HL-60/S4 (cell line): Measurements from ENCODE around the gene GPR132.

Experiments used
- in situ Hi-C: fragments of 300-500 bp; cut with MboI; formaldehyde crosslinking; loops from 2 replicates; pipeline ENCODE4 v1.14.3; 2022; ENCODE audit warnings: low sequenced_read_pairs

GPR132 gene

DNA sequence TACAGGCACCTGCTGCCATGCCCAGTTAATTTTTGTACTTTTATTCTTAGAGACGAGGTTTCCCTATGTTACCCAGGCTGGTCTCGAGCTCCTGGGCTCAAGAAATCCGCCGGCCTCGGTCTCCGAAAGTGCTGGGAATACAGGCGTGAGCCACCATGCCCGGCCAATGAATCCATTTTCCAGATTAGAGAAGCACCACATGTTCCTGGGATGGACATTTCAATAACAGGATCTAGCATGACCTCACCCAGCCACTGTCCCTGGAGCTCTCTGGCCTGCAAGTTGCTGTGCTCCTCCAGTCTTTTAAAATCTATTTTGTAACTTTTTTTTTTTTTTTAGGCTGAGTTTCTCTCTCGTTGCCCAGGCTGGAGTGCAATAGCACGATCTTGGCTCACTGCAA lies 2.2 kb downstream of the GPR132 start:
- in situ Hi-C loops = no loop called here

DNA sequence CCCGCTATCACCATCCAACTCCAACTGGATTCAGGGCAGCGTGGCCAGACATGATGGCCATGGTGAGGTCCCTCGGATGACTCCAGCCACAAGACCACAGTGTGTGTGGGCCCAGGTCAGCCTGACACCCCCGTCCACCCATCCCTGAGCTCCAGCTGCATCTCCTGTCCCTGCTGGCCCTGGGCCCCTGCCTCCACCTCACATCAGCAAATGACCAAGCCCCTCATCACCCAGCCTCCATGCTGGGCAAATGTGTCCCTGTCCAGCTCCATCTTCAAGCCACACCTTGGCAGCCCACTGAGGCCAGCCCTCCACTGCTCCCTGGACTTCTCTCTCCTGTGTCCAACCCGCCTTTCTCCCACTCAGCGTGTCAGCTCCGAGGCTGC lies 3.2 kb downstream of the GPR132 start:
- in situ Hi-C loops = no loop called here

DNA sequence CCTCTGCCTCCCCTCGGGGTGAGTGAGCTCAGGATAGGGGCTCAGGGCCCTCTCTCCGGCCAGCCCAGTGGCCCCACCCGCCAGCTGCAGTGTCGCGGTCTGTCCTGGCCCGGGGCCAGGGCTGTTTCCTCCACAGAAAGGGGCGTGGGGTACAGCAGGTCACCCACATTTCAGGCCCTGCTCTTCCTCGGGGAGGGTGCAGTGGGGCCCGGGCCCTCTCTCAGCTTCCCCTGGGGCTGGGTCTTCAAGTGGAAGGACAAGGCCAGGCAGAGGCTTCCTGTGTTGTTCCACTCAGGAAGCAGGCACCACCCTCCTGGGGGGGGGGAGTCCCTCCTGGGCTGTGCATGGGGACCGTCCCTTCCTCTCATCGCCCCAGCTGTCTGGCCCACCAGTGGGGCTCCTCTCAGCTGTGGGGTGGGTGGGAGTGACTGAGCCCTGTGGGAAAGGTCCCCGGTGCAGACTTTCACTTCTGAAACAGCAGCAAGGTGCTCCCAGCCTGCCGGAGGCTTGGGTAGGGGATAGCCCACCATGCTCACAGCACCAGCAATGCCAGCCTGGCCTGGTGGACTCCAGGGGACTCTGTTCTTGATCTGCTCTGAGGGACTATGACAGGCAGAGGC lies 3.7 kb downstream of the GPR132 start:
- in situ Hi-C loops = no loop called here

DNA sequence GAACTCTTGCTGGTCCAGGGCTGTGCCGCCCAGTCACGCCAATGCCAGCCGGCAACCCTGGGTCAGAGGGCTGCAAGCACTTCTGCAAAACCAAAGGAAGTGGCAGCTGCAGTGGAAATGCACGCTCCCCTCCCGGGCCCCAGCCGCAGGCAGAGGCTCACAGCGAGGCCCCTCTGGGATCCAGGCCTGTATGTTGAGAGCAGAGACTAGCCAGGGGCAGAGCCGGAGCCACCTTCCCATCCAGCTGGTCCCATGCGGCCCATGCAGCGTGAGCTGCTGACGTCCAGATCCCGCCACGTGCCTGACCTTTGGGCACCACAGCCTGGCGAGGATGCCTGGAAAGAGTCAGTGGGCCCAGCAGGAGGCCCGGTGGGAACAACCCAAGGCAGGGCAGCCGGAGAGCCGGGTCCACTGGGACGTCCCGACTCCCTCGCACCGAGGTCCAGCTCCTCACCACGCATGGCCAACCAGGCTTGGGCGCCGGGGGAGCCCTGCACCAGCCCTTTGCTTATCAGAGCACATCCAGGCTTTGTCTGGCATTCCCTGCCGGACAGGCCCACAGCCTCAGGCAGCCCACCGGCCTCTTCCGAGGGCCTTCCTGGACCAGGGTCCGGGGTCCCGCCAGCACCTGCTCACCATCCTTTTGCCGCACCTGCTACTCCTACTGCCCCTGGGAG lies 4.3 kb downstream of the GPR132 start:
- in situ Hi-C loops = no loop called here

DNA sequence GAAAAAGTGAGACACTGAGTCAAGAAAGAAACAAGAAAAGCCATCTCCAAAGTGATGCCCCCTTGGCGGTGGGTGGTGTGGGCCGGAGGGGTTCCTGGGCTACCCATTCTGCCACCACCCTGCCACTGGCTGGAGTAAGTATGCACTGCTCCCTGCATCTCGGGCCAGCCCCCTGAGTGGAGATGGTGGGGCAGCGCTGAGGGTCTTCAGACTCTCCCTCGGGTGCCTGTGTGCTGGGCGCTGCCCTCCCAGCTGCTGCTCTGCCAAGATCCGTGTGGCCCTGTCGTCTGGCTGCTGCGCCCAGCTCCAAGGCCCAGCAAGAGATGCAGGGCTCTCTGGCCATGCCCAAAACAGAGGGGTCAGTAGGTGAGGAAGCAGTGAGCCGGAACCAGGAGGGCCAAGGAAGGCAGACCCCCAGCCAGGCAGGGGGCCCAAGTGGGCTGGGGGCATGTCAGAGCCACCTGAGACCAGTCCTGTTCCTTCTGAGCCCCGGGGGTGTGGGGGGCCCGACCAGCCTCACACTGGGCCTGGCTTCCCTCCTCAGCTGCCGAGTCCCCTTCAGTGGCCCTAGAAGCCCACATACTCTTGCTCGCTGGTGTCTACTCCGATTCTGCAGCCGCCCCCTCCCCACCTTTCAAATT lies 5.2 kb downstream of the GPR132 start:
- in situ Hi-C loops = no loop called here

DNA sequence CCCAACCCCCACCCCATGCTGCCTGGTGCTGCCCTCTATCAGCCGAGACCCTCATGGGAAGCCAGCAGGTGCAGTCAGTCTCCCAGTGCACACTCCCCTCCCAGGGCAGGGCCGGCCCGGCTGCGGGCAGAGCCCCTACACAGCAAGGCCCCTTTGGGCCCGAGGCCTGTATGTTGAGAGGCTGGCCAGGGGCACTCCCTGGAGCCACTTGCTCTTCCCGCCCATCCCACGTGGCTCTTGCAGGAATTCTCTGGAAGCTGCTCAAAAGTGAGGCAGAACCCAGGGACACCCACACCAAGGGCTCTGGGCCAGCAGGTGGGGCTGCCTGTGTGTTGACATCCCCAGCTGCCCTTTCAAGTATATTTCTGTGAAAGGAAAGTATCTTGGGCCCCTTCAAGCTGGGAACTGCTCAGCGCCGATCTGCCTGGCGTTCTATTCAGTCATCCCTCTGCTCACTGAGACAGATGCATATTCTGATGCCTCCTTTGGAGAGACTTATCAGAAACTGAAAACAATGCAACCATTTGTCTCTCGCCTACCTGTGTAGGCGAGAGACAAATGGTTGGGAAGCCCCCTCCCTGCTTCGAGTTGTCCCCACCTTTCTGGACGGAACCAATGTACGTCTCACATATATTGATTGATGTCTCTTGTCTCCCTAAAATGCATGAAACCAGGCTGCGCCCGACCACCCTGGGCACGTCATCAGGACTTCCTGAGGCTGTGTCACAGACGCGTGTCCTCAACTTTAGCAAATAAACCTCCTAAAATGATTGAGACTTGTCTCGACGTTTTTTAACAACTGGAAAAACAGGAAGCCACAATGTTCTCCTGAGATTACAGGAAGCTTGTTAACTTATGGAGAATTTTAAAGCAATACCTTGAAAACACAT lies 6.0 kb downstream of the GPR132 start:
- in situ Hi-C loops = no loop called here

DNA sequence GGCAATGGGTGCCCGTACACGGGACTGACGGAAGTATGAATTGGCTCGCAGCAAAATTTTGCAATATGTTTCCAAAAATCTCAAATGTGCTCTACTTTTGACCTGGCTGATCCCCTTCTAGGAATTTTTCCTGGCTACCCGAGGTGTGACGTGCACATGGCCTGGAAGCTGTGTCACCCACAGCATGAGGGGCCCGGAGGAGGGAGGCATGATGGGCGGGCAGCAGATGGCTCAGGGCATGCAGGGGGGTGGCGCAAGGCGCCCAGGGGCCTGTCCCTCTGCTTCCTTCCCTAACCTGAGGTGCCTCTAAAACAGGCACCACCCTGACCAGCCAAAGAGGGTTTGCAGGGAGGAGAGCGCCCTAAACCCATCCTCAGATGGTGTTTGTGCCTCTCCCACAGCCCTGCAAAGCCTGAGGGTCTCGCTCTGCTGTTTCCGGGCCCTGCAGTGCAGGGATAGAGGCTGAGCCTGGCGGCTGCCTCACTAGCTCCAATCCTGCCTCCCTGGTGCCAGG lies 6.7 kb downstream of the GPR132 start:
- in situ Hi-C loops = no loop called here

DNA sequence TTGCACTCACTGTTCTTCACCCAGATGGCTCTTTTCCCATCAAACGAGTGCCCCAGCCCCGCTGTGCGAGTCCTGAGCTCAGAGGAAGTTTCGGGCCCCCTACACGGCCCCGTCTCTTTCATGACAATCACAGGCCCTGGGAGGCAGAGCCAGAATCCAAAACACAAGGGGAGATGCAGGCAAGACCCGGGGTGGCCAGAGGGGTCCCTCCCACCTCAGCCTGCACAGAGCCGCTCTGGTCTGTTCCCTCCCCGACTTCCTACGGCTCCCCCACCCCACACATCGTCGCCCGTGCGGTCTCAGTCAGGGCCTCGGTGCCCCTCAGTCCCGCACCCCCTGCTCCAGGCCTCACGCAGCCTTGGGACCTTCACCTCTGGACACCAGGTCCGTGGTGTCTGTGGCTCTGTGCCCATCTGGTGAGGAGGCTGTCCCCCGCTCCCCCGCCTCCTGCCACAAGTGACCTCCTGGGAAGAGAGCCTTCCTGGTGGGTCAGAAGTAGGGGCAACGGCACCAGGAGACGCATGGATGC lies 8.9 kb downstream of the GPR132 start:
- in situ Hi-C loops = no loop called here

DNA sequence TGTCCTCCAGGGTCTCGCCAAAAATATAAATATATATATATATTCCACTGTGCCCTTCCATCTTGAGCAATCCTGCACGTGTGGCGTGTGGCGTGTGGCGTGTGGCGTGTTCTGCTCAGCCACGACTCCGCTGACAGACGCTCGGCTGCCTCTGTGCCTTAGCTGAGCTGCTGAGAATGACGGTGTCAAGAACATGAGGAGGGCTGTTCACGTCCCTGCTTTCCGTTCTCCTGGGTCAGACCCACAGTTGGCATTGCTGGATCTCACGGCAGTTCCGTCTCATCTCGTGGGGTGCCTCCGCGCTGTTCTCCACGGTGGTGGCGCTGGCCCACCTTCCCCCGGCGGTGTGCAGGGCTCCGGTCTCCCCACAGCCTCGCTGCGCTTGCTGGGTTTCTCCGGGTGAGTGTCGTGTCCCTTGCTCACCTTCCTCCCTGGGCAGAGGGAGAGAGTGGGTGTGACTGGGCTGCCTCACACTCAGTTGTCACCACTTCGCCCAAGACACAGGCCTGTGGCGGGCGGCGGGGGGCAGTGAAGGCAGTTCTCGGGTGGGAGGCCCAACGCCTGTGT lies 9.4 kb downstream of the GPR132 start:
- in situ Hi-C loops = no loop called here

DNA sequence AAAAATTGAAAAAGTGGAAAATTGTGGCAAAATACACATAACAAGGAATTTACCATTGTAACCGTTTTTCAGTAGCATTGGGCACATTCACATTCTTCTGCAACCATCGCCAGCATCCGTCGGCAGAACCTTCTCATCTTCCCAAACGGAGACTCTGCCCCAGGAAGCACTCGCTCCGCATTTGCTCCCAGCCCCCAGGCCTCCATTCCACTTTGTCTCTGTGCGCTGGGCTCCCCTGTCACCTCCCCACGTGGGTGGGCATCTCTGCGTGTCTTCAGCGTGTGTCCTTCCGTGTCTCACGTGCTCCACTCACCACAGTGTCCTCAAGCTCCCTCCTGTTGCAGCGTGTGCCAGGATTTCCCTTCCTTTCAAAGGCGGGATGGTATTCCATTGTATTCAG lies 9.9 kb downstream of the GPR132 start:
- in situ Hi-C loops = no loop called here

DNA sequence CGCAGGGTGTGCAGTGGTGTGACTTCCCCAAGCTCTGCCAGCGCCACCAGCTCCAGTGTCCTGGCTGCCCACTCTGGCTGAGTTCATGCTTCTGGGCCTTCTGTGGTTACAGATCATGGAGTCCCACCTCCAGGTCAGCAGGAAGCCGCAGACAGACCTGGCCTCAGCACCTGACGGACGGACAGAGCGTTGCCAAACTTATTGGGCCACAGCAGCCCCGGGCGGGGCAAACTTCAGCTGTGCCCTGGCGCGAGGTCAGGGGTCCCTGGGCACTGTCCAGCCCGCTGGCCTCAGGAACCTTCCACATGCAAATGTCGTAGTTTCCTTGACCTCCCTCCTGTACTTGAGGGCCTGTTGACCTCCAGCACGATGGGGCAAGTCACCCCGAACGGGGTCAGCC lies 11.2 kb downstream of the GPR132 start:
- in situ Hi-C loops = no loop called here

DNA sequence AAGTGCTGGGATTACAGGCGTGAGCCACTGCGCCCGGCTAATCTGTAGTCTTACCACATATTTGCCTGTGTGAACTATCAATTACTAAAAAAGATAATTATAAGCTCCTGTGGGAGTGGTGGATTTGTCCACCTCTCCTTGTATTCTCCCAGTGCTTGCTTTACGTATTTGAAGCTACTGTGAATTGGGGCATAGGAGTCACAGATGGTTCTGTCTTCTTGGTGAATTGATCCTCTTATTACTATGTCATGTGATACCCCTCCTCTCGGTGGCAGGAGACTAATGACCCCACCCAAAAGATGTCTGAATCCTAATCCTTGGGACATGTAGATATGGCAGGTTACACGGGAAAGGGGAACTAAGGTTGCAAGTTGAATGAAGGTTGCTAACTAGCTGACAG lies 11.8 kb downstream of the GPR132 start:
- in situ Hi-C loops = no loop called here

DNA sequence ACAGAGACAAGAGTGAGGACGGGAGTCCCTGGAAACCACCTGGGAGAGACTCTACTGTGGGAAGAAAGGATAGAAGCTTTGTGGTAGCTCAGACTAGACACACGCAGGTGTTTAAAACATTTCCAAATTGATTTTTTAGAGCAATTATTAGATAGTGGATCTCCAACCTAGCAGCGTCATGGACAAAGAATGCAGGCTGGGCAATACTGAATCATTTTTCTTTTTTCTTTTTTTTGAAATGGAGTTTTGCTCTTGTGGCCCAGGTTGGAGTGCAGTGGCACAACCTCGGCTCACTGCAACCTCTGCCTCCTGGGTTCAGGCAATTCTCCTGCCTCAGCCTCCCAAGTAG lies 13.1 kb downstream of the GPR132 start:
- in situ Hi-C loops = no loop called here

DNA sequence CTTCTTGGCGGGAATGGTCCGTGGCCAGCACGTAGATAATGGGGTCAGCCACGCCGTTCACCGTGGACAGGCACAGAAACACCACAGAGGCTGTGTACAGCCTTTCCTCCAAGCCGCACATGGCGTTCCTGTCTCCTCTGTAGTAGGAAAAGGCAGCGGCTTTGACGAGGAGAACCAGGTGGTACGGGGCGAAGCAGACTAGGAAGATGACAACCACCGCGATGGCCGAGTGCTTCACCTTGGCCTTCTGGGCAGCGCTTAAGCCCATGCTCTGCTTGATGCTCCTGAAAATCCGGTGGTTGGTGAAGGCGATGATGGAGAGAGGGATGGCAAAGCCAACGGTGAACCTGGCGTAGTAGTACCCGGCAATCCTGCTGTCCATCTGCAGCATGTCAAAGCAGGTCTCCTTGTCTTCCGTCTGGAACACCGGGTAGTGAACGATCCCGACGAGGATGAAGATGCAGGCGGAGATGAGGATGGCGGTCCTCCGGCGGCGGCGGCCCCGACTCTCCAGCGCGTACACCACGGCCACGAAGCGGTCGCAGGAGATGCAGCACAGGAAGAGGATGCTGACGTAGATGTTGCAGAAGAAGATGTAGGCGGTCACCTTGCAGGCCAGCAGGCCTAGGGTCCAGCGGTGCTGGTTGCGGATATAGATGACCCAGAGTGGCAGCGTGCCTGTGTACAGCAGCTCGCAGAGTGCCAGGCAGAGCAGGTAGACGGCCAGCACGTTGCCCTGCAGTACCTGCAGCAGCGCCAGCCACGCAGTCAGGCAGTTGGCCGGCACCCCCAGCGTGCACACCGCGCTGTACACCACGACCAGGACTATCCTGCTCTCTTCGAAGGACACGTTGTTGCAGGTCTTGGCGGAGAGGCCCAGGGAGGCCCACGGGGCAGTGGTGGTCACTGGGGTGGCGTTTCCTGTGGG lies 13.8 kb downstream of the GPR132 start:
- in situ Hi-C loops = no loop called here

DNA sequence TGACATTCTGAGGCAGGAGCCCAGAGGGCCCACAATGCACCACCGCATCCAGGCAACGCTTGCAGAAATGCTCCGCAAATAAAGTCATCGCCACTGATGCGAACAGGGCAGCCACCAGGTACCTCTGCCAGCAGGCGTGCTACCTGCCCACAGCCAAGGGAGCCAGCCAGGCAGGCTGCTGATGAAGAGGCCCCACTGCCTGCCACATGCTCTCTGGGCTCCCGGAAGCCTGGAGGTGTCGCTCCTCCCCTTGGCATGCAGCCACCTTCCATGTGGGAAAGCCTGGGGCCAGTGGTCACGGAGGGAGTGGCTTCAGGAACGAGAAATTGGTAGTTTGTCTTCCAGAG lies 14.7 kb downstream of the GPR132 start:
- in situ Hi-C loops = no loop called here

DNA sequence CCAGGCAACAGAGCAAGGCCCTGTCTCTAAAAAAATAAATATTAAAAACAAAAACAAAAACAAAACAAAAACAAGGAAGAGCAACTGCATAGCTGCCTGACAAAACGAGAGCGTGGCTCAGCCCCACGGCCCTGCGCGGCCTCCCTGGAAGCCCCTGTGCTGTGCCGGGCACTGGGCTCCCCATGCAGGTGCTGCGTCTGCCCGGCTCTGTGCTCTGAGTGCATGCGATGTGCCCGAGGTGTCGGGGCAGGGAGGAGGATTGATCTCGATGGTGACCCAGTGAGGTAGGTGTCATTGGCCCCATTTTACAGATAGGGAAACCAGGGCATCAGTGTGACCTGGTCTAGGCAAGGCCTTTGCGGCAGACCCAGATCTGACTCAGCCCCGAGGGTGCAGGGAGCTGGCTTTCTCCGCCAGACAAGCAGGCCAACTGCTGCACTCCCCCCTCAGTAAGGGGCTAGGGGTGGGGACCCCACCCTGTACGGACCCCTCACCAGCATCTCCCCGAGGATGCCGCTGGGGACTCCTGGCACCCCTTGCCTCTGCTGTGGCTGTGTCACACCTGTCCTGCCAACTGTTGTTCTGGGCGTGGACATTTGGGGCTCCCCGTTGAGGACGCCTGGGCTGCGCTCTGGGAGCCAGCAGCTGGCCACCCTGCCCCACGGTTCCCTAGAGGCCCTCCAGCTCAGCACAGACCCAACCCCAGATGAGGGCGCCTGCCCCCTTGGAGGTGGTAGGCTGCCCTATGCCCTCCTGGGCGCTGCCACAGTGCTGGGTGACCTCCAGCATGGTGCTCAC lies 15.3 kb downstream of the GPR132 start:
- in situ Hi-C loops = loop anchor here (5.0 kb wide), 1 partner anchor 78 kb away; no protein-coding TSS in a partner anchor

DNA sequence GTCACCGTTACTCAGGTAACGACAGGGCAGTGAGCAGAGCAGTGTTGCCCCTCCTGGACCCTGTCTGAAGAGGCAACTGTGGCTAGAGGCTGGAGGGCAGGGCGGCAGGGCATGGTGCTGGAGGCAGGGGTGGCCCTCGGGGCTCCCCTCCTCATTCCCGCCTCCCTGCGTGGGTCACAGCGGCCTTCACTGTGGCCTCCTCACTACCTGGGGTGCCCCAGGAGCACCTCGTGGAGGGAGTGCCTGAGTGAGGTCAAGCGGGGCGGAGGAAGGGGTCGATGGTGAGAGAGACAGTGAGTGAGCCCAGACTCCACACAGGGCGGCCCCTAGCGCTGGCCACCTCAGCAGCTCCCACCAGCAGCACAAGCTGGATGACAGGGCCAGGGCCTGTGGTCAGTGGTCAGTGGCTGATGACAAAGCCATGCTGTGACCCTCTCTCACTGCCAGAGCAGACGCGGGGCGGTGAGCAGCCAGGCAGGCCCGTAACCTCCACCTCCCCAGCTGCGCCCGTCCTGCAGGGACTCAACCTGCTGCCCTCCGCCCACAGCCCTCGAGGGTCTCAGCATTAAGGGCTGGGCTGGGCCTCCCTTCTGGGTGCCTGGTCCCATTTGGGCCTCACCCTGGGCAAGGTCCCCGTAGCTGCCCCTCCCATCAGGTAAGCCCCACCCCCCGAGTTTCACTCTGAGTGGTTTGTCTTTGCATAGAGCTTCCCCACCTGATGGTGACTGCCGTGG lies 17.8 kb downstream of the GPR132 start:
- in situ Hi-C loops = loop anchor here (5.0 kb wide), 1 partner anchor 75 kb away; no protein-coding TSS in a partner anchor

DNA sequence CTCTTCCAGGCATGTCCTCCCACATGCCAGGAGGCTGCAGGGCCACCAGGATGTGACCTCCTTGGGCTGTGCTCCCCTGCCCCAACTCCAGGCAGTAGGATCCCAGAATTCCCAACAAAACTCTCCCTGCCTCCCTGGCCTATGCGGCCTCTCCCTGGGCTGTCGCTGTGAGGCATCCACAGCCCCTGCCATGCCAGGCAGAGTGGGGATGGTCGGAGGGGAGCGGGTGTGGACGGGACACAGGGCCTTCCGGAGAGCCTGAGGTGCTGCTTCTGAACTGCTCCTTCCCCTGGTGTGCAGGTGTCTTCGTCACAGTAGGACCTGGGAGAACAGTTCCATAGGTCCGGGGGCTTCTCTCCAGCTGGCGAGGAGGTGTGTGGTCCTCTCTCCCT lies 18.3 kb downstream of the GPR132 start:
- in situ Hi-C loops = loop anchor here (5.0 kb wide), 1 partner anchor 75 kb away; no protein-coding TSS in a partner anchor
